ENCODE results near the gene PDE7B. TPM values are rescaled to one million over a fixed set of nuclear protein-coding genes. Genes with fewer than 3 reads are reported as not detected.

PDE7B gene
- total and polyA plus RNA-seq, 4 donors = 0.75 to 5.2 (median 1.3) TPM

GRCh38 chr6:136158971-136159370 is 307.5 kb downstream of the PDE7B start:
- Histone ChIP-seq H3K9ac (ENCODE audit: low read depth in 1 of 2, low read length in 2 of 2) (no peak overlapping the region), H3K27me3 (ENCODE audit: control insufficient read depth in 4 of 4, insufficient read depth in 4 of 4, low read length in 3 of 4) (no peaks in the 10 kb centered on the region), H3K27ac (ENCODE audit: low read depth in 1 of 2, low read length in 2 of 2) (no peak overlapping the region), H3K9me3 (ENCODE audit: control insufficient read depth in 4 of 4, low read length in 3 of 4) (no peaks in the 10 kb centered on the region), H3K4me3 (ENCODE audit: low read depth in 1 of 3, low read length in 3 of 3) (no peak overlapping the region), H3K36me3 (ENCODE audit: control insufficient read depth in 4 of 4, insufficient read depth in 3 of 4, low read depth in 1 of 4, low read length in 3 of 4) (no peaks in the 10 kb centered on the region), H3K4me1 (ENCODE audit: control insufficient read depth in 4 of 4, insufficient read depth in 4 of 4, low read length in 3 of 4) (peaks cover 0 to 23% (median 22%) of the 10 kb centered on the region in 4 donors)
- TF ChIP-seq RAD21 (IDR thresholded peaks at IDR 0.05) (no peak), RXRA (IDR thresholded peaks at IDR 0.05) (no peak), YY1 (IDR thresholded peaks at IDR 0.05) (no peak), SP1 (IDR thresholded peaks at IDR 0.05) (no peak), ZBTB33 (IDR thresholded peaks at IDR 0.05) (no peak), ATF3 (IDR thresholded peaks at IDR 0.05) (no peak), GABPA (IDR thresholded peaks at IDR 0.05 in 1 of 2, conservative IDR thresholded peaks at IDR 0.05 in 1 of 2) (no peak), FOXA1 (IDR thresholded peaks at IDR 0.05) (no peak), FOXA2 (IDR thresholded peaks at IDR 0.05) (no peak), EGR1 (IDR thresholded peaks at IDR 0.05; ENCODE audit: low read depth in 2 of 2) (no peak), NR2F2 (IDR thresholded peaks at IDR 0.05) (no peak), HNF4G (IDR thresholded peaks at IDR 0.05) (no peak), HNF4A (conservative IDR thresholded peaks at IDR 0.05) (no peak), CTCF (IDR thresholded peaks at IDR 0.05; ENCODE audit: low read depth, low read length, missing input control) (no peak), REST (IDR thresholded peaks at IDR 0.05) (no peak), MAX (IDR thresholded peaks at IDR 0.05) (no peak)
- no peak for DNase-seq (ENCODE audit: low spot score)
- WGBS = 68% methylated on average over 2 of the region's 2 CpGs

- no peak for TF ChIP-seq TAF1 (conservative IDR thresholded peaks at IDR 0.05)
- Histone ChIP-seq H3K9me3 (ENCODE audit: control insufficient read depth in 4 of 4, low read length in 3 of 4) (no peaks in the 10 kb centered on the region), H3K36me3 (ENCODE audit: control insufficient read depth in 4 of 4, insufficient read depth in 3 of 4, low read depth in 1 of 4, low read length in 3 of 4) (no peaks in the 10 kb centered on the region), H3K27ac (ENCODE audit: low read depth in 1 of 2, low read length in 2 of 2) (no peak overlapping the region), H3K4me1 (ENCODE audit: control insufficient read depth in 4 of 4, insufficient read depth in 4 of 4, low read length in 3 of 4) (peaks cover 0 to 13% (median 10%) of the 10 kb centered on the region in 4 donors), H3K4me3 (ENCODE audit: low read depth in 1 of 3, low read length in 3 of 3) (no peak overlapping the region), H3K9ac (ENCODE audit: low read depth in 1 of 2, low read length in 2 of 2) (no peak overlapping the region), H3K27me3 (ENCODE audit: control insufficient read depth in 4 of 4, insufficient read depth in 4 of 4, low read length in 3 of 4) (no peaks in the 10 kb centered on the region)
- DNase-seq (ENCODE audit: low spot score) = no peak
- 91% methylated on average over 4 of the region's 4 CpGs for WGBS
Measured at GRCh38 chr6:136160250-136160649, 308.7 kb downstream of the PDE7B start.
